Fibroblast of skin of scalp (primary cell): ENCODE measurements around the gene SEMA3G.

Source experiments
- DNase-seq: peaks from one replicate; pipeline ENCODE4 v3.0.0-alpha.2; 2013

Gene SEMA3G

DNA sequence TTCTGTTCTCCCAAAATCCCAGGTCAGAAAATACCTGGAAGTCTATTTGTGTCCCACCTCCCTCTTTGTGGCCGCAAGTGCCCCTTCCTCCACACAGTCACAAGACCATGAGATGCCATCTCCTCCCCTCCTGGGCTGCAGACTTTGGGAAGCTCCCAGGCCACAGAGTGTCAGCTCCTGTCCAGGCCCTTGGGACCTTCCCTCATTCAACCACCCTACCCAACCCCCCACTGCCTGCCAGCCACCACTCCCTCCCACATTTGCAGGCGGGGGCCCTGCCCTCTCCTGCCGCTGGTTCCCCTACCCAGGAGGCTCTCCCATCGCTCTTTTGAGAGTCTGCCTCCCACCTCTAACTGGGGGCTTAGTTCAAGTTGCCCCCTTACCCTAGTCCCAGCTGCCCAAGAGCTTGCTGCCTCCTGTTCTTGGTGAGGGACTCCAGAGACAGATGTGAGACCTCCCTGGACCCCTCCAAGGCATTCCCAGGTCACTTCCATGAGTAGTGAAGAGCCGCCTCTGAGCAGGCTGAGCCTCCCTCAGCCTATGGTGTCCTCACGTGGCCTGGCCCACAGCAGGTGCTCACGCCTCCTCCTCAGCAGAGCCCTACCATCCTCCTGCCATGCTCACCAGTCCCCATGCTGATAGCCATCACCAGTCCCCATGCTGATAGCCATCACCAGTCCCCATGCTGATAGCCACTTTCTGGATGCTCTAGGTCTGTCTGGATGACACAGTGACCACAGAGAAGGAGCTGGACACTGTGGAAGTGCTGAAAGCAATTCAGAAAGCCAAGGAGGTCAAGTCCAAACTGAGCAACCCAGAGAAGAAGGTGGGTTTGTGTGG, 34.4 kb upstream of the SEMA3G start:
- no peak for DNase-seq

- no peak for DNase-seq
Measured at GRCh38 chr3:52477796-52478095, 32.8 kb upstream of the SEMA3G start.

DNA sequence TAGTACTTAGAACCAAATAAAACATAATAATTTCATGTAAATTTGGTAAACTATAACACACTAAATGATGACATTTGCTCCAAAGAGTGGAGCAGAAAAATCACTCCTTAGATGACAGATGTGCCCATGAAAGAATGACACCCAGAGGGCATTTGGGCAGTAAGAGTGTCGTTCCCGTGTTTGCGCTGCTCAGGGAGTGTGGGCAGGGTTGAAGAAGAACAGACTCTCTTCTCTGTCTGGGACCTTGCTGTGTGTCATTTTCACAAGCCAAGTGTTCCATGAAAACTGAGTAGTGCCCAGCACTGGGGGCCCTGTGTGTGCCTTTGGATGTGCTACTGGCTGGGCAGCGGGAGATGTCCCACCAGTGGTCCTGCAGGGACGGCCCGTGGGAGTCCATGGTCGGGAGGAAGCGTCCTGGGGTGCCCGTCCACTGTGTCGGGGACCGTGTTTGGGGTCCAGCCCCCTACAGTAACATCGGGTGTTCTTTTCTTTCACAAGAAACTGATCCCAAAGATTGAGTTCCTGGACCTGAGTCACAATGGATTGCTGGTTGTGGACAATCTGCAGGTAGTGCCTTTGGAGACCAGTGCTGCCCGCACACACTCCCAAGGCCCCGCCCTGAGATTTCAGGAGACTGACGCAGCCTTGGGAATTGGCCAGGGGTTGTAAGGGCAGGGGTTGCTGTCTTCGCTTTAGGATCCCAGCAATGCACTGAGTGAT, 32.3 kb upstream of the SEMA3G start:
- no peak for DNase-seq

DNA sequence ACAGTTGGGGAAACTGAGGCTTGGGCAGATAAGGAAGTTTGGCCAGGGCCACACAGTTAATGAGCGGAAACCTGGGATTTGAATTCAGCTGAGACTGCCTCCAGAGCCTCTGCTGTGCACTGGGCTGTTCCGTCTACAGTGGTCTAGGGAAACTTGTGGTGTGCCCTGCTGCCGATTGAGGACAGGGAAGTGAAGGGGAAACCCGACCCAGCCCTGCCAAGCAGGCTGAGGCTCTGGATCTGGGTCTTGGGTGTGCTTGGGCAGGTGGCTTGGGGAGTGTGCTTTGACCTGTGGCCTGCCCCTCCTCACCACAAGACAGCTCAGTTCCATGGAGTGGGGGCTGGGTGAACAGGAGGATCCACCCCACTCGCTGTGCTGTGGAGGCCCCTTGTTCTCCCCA, 28.1 kb upstream of the SEMA3G start:
- DNase-seq, result no peak

DNA sequence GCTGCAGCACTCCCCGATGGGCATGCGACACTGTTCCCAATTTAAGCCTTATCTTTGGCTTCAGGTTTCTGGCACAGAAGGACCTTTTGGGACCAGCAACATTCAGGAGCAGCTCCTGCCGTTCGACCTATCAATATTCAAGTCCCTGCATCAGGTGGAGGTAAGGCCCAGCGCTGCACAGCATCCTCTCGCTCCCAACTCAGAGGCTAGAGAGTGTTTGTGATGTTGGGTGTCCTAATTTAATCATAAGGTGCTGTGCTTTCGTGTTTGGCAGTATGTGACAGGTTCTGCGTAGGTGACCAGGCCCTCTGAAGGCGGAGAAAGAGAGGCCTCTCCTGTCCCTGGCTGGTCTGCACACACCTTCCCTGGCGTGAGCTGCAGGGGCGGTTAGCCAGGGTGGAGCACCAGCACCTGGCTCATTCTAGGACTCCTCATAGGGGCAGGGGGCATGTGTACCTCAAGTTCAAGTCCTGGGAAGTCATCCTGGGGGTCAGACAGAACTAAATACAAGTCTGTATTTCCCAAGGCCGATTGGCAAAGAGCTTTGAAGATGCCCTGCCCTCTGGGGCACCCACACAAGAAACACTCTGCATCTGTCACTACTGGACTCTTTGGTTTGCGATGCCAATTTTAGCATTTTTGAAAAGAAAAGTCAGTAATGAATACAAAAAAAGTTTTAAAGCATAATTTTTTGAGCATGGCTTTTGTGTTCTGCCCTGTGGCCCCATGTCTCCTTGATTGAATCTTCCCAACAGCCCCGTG, 27.5 kb upstream of the SEMA3G start:
- DNase-seq, result no peak

DNA sequence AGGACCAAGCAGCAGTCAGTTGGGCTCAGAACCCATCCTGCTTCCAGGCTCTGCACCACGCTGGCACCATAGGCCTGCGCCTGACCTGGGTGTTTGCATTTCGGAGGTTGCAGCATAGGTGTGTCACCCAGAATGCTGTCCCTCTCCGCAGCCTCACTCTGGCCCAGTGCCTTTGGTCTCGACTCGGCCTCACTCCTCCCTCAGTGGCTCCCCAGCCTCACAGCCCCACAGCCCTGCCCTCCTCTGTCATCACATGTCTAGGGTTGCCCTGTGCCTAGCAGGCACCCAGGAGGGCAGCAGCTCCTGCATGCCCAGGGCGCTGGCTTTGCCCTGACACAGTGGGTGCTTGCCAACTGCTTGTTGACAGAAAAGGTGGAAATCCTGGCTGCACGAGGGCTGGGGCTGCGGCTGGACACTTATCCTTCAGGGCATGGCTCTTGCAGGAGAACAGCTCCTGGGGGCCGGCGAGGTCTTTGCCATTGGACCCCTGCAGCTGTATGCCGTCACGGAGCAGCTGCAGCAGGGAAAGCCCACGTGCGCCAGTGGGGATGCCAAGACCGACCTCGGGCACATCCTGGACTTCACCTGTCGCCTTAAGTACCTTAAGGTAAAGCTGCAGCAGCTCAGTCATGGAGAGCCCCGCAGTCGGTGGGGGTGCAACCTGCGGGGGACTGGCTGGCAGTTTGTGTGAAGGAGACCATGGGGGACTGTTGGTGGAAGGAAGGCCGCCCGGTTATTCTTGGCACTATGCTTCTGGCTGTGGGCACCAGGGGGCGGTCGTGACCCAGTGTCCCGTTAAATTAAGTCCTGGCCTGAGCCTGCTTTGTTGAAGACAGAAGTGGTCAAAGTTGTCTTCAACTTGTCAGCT, 26.7 kb upstream of the SEMA3G start:
- peak; percentile 40 for DNase-seq

GRCh38 chr3:52470920-52471319, 26.0 kb upstream of the SEMA3G start:
- DNase-seq, result no peak

DNA sequence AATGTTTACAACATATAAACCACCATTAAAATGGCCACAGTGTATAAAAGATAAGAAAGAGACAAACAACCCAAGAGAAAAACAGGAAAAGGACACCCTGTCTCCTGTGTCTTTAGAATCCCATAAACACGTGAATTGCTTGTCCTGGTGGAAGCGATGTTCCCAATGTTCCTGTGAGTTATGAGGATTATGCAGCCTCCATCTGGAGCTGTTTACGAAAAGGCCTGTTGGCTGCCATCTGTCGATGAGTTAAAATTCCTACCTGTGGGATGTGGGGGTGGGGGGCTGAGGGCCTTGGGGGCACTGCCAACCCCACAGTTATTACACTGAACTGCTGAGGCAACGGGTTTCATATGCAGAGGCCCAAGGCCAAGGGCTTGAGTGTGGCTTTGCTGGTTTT, 24.1 kb upstream of the SEMA3G start:
- no peak for DNase-seq

GRCh38 chr3:52468336-52468735, 23.4 kb upstream of the SEMA3G start:
- DNase-seq, result peak; percentile 23

DNA sequence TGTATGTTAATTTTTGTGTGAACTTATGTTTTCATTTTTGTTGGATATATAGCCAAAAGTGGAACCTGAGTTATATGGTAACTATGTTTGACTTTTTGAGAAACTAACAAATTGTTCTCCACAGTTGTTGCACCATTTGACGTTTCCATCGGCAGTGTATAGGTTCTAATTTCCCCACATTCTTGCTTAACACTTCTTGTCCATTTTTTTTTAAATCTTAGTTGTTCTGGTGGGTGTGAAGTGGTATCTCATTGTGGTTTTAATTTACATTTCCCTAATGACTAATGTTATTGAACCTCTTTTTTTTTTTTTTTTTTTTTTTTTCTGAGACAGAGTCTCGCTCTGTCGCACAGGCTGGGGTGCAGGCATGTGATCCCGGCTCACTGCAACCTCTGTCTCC, 18.5 kb upstream of the SEMA3G start:
- DNase-seq, result no peak

DNA sequence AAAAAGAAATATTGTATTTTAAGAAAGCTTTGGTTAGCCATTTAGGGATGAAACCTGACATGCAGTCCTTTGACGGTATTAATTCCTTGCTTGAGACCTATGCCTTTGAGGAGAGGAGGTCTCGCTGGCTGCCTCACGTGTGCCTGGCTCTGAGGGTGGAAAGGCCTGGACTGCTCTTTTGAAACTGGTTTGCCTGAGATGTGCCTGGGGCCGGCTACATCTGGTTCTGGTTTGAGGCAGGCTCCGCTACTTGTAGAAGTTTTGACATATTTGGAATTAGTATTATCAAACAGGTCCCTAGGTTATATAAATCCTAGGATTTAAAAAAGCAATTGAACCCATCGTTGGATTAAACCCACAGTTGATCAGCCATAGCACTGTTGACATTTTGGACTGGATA, 17.0 kb upstream of the SEMA3G start:
- no peak for DNase-seq

- DNase-seq, result no peak
Measured at GRCh38 chr3:52458770-52459545, 14.1 kb upstream of the SEMA3G start.

DNA sequence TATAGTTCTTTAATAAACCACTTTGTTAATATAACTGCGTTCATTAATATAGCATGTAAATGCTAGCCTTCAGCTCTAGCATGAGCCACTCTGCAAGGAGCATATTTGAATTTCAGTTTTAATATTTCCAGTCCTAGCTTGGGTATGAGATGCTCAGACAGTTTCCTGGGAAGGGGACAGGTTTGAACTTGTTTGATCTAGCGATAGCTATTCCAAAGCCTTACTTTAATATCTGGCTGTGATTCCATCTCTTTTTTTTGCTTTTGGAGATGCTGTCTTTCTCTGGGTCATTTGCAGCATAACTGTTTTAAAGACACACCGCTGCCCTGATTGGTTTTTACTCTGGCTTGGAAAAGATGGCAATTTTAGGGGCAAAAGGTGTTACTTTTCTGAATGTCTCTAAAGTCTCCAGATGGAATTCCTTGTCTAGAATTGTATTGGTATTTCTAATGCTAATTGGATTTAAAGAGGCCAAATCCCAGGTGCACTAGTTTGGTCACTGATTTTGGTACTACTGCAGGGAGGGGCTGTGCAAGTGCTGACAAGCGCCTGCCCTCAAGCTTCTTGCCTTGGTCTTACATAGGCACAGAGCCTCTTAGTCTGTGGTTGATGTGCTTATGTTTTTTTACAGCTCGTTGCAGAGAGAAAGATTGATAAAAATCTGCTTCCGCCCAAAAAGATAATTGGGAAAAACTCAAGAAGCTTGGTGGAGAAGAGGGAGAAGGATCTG, 13.3 kb upstream of the SEMA3G start:
- DNase-seq, result no peak

DNA sequence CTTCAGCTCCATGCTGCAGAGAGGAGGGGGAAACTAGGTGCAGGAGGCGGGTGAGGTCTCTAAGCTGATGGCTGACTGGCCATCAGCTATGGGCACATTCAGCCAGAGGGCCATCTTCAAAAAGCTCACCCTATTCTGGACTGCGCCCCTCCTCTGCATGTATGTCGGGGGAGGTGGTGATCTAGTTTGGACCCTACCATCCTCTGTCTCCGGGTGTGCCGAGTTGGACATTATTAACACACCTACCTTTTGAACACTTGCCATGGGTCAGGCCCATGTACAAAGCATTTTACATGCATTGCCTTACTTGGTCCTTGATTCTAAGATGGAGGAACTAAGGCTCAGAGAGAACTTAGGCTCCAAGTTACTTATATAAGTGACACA, 11.9 kb upstream of the SEMA3G start:
- DNase-seq, result no peak

- peak; percentile 31 for DNase-seq
Measured at GRCh38 chr3:52456169-52456799, 11.4 kb upstream of the SEMA3G start.

- DNase-seq, result peak; percentile 81
Measured at GRCh38 chr3:52455283-52456168, 10.6 kb upstream of the SEMA3G start, which contains the start of gene NISCH. Gene NISCH, plus strand, starts transcription at chr3:52455604. Its CDS starts 38 bp downstream, at chr3:52455642.

GRCh38 chr3:52454938-52455282, 10.0 kb upstream of the SEMA3G start:
- no peak for DNase-seq

DNA sequence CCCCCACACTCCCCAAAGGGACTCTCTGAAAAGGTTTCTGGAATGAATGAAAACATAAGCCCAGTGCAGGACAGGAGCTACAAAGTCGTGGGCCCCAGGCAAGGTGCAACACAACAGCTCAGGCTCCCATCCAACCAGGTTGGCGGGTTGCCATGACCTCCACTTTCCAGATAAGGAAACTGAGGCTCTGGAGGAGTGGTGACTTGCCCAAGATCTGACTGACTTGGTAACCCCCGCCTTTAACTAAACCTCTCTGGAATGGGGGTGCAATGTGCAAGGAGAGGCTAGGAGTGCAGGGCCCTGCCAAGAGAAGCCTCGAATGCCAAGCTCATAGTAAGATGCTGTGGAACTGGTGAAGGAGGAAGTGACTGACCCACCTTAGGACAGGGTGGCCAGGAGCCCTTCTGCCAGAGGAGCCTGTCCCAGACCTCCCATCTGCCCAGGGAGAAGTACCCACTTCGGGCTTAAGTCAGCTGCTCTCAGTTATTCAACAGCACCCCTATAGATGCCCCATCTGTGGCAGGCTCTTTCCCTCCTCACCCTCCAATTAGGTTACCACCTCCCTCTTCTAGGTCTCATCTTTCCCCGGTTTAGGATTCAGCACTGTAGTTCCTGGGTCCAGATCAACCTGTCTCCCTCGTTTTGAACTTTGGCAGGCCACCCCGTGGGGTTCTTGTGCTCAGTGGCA, 9.5 kb upstream of the SEMA3G start:
- no peak for DNase-seq
